Mucosa of descending colon (tissue), 3 donors: Measurements from ENCODE around the gene APC2. TPM values are rescaled to one million over a fixed set of nuclear protein-coding genes. Genes with fewer than 3 reads are reported as not detected.
A peak's percentile ranks its signal among the peaks of the same experiment; 100 is the strongest.

Source experiments
- ATAC-seq: fragments of 200-7000 bp; cut with Tn5 transposase; one replicate; pipeline ENCODE4 v1.9.1; 2020; ENCODE audit warnings: mild to moderate bottlenecking, moderate library complexity
- DNase-seq, 3 donors: peaks; one replicate each; pipeline ENCODE4 v3.0.0-alpha.2; 2020
- H3K36me3 ChIP-seq: fragments of 200-600 bp; one replicate; pipeline ENCODE4 v1.8.0; 2021; ENCODE audit warnings: low read depth, mild to moderate bottlenecking
- H3K4me1 ChIP-seq: fragments of 200-600 bp; one replicate; pipeline ENCODE4 v1.8.0; 2021; ENCODE audit warnings: low read depth, mild to moderate bottlenecking
- H3K4me3 ChIP-seq: fragments of 200-600 bp; one replicate; pipeline ENCODE4 v1.8.0; 2021; ENCODE audit warnings: mild to moderate bottlenecking
- H3K9me3 ChIP-seq: fragments of 200-600 bp; one replicate; pipeline ENCODE4 v1.8.0; 2021; ENCODE audit warnings: mild to moderate bottlenecking
- CTCF ChIP-seq: fragments of 200-600 bp; IDR thresholded peaks from one replicate; pipeline ENCODE4 v1.8.0; 2022; ENCODE audit warnings: antibody characterized with exemption, mild to moderate bottlenecking
- intact Hi-C, 2 donors: fragments of 100-400 bp; cut with DNase I in 1 of 2; cut with micrococcal nuclease in 1 of 2; formaldehyde crosslinking; loops; one replicate each; pipeline versions ENCODE4 v1.11.0 to v1.11.1; 2022; cut with DNase I, micrococcal nuclease
- total RNA-seq, 3 donors: library from RNA; stranded (reverse); fragmentation: NEBNext Ultra II Directional in 2 of 3; extraction: Animal tissue kit (Norgen Biotek cat#: 25700) in 2 of 3; gene quantifications; one replicate each; pipeline versions ENCODE4 v1.2.1 to v1.2.4, GENCODE V29; 2021 to 2023
- donor health status: DM: no; HTN: no; CAD: no; lungs with moderate emphysema.
- donor health status: DM: no; HTN: no; CAD: no.
- donor health status: DM: no; HTN: yes; CAD: no.

APC2 gene
- total RNA-seq, 3 donors from 2014 or later: 0.23 to 5.9 (median 0.24) TPM

- H3K4me1 ChIP-seq: peaks cover 10% of the 10 kb centered on the region
- ATAC-seq: no peak
- no peak for TF ChIP-seq CTCF
- peak in 1 of 3 donors; percentile 54 for DNase-seq
- no peaks in the 10 kb centered on the region for H3K9me3 ChIP-seq
- intact Hi-C loops: no loop called here
- H3K4me3 ChIP-seq: no peak overlapping the region
- no peaks in the 10 kb centered on the region for H3K36me3 ChIP-seq
Observed at GRCh38 chr19:1486720-1487575, 37.0 kb downstream of the APC2 start.

- ATAC-seq: no peak
- peak in 2 of 3 donors; percentile 34 to 53 for DNase-seq
- H3K4me1 ChIP-seq: peaks cover 10% of the 10 kb centered on the region
Observed at GRCh38 chr19:1487576-1488281, 37.8 kb downstream of the APC2 start.

GRCh38 chr19:1488282-1488601 lies 38.3 kb downstream of the APC2 start:
- intact Hi-C loops: no loop called here
- ATAC-seq (no peak), DNase-seq (no peak)
- Histone ChIP-seq H3K4me1 (peaks cover 10% of the 10 kb centered on the region), H3K36me3 (no peaks in the 10 kb centered on the region), H3K9me3 (no peaks in the 10 kb centered on the region), H3K4me3 (no peak overlapping the region)
- no peak for TF ChIP-seq CTCF

More at GRCh38 chr19:1487576-1488281, 37.8 kb downstream of the APC2 start:
- no peak for TF ChIP-seq CTCF
- no peak overlapping the region for H3K4me3 ChIP-seq
- H3K36me3 ChIP-seq: no peaks in the 10 kb centered on the region
- H3K9me3 ChIP-seq: no peaks in the 10 kb centered on the region
- intact Hi-C loops: no loop called here

GRCh38 chr19:1489463-1490310 lies 39.8 kb downstream of the APC2 start:
- intact Hi-C loops: no loop called here
- H3K4me1 ChIP-seq: peaks cover 10% of the 10 kb centered on the region
- no peak for ATAC-seq
- DNase-seq: peak; percentile 52 to 68 (median 61)
- no peaks in the 10 kb centered on the region for H3K9me3 ChIP-seq
- H3K4me3 ChIP-seq: no peak overlapping the region
- H3K36me3 ChIP-seq: no peaks in the 10 kb centered on the region
- no peak for TF ChIP-seq CTCF

- Histone ChIP-seq H3K9me3 (no peaks in the 10 kb centered on the region), H3K4me3 (peak within 1 kb of the TSS; percentile 19), H3K4me1 (peaks cover 10% of the 10 kb centered on the region), H3K36me3 (no peaks in the 10 kb centered on the region)
- DNase-seq (peak; percentile 99), ATAC-seq (peak; percentile 90)
- intact Hi-C loops: no loop called here
- TF ChIP-seq CTCF: no peak
Observed at GRCh38 chr19:1490311-1491113, 40.6 kb downstream of the APC2 start, which contains the start of gene PCSK4. TSS of gene PCSK4 (minus strand) at chr19:1490350. CDS start at chr19:1490346, 4 bp downstream.
